IPS-NIHi7 (cell line): ENCODE results near the gene PBX3.

Source experiments
- DNase-seq: peaks from one replicate; pipeline ENCODE4 v3.0.0; 2012; ENCODE audit warnings: mixed read lengths; ENCODE audit errors: extremely low spot score

PBX3 gene

DNA sequence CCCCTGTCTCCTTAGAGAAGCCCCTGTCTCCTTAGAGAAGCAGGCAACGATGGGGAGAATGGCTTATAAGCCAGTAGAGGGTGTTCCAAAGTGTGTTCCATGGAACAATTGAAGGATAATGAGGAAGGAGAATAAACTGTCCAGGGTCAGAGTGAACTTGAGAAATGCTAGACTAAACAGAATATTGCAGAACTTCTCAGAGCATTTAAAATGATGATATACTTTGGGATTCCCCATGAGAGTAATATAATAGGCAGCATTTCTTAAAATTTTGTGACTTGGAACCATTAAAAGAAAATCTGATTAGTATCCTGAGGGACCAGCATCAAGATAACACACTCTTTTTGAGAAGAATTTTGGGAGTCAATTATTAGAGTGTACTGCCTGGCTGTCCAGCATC, 116.8 kb downstream of the PBX3 start:
- no peak for DNase-seq

- no peak for DNase-seq
Observed at GRCh38 chr9:125867751-125868415, 120.7 kb downstream of the PBX3 start.

GRCh38 chr9:125878164-125878631, 131.0 kb downstream of the PBX3 start:
- DNase-seq, result peak; percentile 14

DNA sequence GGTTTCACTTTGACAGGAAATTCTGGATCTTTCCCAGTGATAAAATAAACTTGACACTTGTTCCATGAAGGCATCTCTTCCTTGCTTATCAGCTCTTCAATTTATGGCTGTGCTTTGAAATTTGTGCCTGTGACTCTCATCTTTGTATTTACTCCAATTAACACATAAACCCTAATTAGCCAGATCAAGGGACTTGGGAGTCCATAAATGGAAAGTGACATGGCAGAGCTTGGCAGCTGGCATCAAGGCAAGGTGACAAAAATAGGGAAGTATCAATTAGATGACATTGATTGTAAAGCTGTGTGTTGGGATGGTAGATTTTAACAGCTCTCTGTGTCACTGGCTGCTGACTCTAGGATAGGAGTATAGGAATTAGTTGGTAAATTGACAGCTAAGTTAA, 133.9 kb downstream of the PBX3 start:
- DNase-seq, result no peak

- DNase-seq, result no peak
Observed at GRCh38 chr9:125883565-125884217, 136.5 kb downstream of the PBX3 start.

GRCh38 chr9:125884218-125884595, 137.0 kb downstream of the PBX3 start:
- DNase-seq, result no peak

DNA sequence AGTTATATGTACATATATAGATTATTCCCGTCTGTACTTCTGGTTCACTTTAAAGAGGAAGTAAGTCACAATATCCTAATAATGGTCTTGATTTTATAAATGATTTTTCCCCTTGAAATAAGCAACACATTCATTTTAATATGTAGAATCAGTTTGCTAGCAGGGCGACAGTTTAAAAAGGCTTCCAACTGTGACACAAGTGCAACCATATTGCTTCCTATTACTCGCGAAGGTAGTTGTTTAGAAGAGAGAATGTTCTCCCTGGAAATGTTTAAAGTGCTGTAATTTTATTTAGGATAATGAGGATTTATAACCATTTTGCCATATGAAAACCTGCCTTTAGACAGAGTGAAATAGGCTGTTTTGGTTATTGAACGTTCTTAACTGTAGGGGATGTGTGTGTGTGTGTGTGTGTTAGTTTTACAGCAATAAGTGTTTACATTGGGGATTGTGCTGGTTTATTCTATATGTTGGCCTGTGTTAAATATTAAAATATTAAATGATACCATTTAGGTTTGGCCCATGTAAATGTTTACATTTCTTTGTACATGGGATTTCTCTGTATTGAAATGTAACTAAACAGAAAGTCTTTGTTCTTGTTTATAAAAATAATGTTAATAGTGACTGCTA, 138.3 kb downstream of the PBX3 start:
- no peak for DNase-seq

DNA sequence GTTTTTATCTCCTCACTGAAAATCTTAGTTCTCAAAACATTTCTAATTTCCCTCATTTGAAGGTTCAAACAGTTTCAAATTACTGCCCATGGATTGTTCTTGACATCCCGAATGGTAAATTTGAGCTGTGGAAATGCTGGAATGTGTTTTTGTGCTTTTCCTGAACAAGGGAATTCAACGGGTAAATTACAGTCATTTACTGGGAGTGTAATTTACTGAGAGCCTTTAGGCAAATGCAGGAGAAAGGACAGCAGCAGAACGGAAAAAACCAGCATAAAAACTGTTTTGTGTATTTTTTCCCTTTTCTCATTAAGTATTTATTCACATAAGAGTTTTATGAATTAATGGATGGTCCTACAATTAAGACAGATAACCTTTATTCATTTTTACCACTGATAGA, 139.2 kb downstream of the PBX3 start:
- DNase-seq, result no peak

DNA sequence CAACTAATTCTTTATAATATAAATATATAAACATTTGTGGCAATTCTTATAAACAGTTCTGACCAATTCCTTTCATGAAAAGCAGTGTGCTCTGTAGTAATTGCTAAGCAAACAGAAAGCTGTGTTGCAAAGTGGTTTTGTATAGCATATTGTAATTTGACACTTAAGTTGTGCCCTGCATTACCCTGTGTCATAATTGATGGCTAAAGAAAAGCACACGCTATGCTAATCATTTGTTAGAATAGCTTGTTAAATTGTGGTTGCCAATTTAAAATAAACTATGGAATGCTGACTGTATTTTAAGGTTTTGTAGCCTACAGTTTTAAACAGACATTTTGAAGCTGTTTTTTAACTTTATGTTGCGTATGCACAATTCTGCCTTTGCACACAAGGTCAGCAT, 140.0 kb downstream of the PBX3 start:
- DNase-seq, result no peak

DNA sequence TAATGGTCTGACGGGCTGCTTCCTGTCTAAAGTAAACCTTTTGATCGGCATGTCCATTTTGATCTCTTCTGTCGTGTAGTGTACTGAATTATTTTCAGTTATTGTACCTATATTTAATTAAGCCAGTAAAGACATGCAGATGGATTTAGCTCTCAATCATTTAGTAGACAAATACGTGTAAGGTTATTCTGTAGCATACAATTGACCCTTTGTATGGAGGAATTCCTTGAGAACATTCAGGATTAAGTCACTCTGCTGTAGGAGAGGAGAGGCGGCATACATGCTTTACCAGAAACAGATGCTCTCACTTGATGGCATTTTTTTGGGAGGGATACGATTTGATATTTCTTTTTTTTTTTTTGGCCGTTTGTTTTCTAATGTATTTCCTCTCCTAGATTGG, 141.0 kb downstream of the PBX3 start:
- DNase-seq, result no peak

- DNase-seq, result no peak
Observed at GRCh38 chr9:125889112-125889475, 141.9 kb downstream of the PBX3 start.

GRCh38 chr9:125889476-125890419, 142.6 kb downstream of the PBX3 start:
- DNase-seq, result peak; percentile 62

DNA sequence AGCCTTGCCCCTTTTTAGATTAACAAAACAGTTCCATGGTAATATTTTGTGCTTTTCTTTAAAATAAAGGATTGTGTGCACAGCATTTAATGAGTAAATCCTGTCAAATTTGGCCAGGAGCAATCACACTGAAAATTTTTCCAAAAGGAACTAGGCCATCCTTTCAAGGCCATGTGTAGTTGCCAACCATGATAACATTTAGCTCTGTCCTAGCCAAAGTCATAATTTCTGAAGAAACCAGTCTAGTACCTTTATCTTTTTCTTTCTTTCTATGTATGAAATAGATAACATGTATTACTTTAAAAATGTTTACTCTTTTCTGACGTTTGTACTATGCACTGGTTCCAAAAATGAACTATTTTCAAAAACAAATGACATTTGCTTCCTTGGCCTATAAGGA, 143.7 kb downstream of the PBX3 start:
- DNase-seq, result no peak

GRCh38 chr9:125893277-125893676, 146.1 kb downstream of the PBX3 start:
- no peak for DNase-seq

GRCh38 chr9:125894566-125894965, 147.4 kb downstream of the PBX3 start:
- no peak for DNase-seq

DNA sequence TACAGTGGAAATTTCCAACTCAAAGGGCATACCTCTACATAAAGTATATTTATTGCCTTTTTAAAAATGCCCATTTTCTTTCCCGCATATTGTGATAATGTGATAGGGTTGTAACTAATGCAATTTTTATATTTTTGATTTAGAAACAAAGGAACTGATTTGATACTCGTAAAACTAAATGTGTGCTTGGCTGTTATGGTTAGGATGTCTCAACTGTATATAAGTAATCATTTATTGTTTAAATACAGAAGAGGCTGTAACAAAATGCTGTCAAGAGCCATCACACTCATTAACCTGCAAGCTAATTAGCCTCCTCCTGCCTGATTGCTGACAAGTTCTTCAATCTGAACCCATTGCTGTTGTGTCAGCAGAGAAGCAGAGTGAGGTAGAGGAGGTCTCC, 149.2 kb downstream of the PBX3 start:
- DNase-seq, result no peak

DNA sequence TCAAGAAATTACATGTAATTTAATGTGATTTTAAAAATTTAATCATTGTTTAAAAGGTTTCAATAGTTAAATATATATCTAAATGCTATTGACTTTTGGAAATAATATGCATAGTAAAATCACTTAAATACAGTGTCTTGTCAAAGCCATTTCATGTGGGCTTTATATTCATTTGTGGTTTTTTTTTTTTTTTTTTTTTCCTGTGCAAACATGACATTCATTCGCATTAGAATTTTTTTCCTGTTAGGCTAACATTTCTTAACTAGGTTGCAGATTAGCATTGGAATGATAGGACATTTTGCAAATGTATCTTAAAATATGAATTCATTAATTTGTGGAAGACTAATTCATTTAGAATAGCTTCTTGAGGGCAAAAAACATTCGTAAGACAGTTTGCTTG, 149.8 kb downstream of the PBX3 start:
- no peak for DNase-seq

DNA sequence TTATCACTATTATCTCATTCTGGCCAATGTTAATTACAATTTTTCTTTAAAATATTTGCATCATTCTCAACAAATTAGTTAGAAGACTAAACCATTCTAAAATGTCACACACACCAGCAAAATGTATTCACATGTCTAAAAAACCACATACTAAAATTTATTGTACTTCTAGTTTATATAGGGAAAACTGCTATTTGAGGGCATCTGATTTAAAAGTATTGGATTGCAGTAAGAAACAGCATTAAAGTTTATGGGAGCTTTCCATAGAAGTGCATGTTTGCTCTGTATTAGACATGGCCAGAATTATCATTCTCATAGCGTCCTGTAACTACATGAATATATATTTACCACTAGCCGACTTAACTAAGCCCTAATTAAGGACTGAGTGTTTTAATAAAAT, 150.3 kb downstream of the PBX3 start:
- no peak for DNase-seq

- DNase-seq, result no peak
Observed at GRCh38 chr9:125902214-125902613, 155.0 kb downstream of the PBX3 start.

DNA sequence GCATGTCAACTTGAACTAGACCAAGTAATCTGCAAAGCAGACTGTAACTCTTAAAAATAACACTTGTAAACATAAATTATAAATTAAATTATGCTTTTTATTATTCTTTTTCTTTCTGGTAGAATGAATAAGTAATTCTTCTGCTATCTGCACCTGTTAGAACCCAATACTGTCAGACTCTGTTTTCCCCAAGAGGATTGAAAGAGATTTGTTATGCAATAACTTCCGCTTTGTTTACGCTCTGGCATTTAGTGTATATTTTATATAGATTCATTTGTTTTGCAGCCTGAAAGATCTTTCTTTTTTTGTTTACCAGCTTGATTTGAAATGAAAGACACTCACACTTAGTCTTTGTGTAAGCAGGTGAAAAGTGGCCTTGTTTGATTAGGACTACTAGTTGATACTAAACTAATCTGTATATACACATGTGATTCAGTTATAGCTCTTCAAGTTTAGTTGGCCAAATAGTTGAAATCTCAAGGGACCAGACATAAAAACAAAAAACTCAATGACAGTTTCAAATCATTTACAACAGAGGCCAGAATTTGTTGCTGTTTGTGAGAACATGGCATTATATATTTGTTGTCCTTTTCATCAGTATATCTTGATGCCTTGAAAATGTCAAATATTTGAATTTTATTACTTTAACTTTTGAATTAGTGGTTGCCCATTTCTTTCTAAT, 155.8 kb downstream of the PBX3 start:
- no peak for DNase-seq

DNA sequence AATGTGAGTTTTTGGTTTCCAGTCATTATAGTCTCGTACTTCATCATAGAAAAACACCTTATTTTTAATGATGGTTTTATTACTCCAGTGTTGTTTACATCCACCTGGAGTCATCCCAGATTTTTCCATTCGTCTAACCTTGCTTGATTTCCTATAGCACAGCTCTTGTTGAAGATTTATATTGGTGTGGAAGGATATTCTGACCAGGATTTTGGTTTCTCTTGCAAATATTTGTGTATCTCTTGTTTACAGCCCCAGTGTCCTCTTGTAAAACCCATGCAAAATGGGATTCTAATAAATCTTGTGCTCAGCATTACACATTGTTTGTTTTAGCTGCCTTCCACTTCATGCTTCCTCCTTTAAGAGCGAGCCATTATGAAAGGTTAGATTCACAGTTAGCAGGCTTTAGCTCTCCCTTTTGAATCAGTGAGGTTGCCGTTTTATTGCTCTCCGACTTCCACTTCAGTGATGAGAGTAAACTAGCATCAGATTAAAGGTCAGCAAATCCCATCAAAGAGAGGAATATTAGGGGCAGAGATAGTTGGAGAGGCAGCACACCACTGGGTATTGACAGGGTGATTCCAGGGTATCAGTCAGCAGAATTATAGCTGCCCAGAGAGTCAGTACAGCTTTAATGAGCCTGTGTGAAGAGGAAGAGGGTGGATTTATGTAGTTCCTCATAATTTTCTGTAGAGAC, 157.1 kb downstream of the PBX3 start:
- DNase-seq, result no peak
